Activated T-cell treated with anti-CD3 and anti-CD28 coated beads, Interleukin-2, amount 50 U/mL, for 24 hours (primary cell): ENCODE results near the gene RAG1.
A peak's percentile ranks its signal among the peaks of the same experiment; 100 is the strongest.

ENCODE experiments used
- DNase-seq: peaks from one replicate; pipeline ENCODE4 v3.0.0-alpha.2; 2020
- H3K27ac Mint-ChIP-seq: 2 replicates; pipeline ENCODE4 v1.8.0; 2020; ENCODE audit warnings: mild to moderate bottlenecking, mixed read lengths
- H3K27me3 Mint-ChIP-seq: 2 replicates; pipeline ENCODE4 v1.8.0; 2020; ENCODE audit warnings: mixed read lengths
- H3K36me3 Mint-ChIP-seq: 2 replicates; pipeline ENCODE4 v1.8.0; 2020; ENCODE audit warnings: low read depth, mixed read lengths
- H3K4me1 Mint-ChIP-seq: 2 replicates; pipeline ENCODE4 v1.8.0; 2020; ENCODE audit warnings: low read depth, mixed read lengths
- H3K4me3 Mint-ChIP-seq: 2 replicates; pipeline ENCODE4 v1.8.0; 2020; ENCODE audit warnings: mild to moderate bottlenecking, moderate library complexity, mixed read lengths
- H3K9me3 Mint-ChIP-seq: 2 replicates; pipeline ENCODE4 v1.8.0; 2020; ENCODE audit warnings: mixed read lengths

The RAG1 gene

GRCh38 chr11:36574486-36574885 lies 6.7 kb downstream of the RAG1 start:
- Mint-ChIP-seq H3K4me1 (no peaks in the 10 kb centered on the region), H3K36me3 (no peaks in the 10 kb centered on the region), H3K27ac (no peak overlapping the region), H3K27me3 (peaks cover 46% of the 10 kb centered on the region), H3K4me3 (no peak overlapping the region), H3K9me3 (no peaks in the 10 kb centered on the region)
- DNase-seq: no peak

- no peaks in the 10 kb centered on the region for H3K4me1 Mint-ChIP-seq
- H3K27me3 Mint-ChIP-seq: peaks cover 25% of the 10 kb centered on the region
- H3K36me3 Mint-ChIP-seq: no peaks in the 10 kb centered on the region
- H3K27ac Mint-ChIP-seq: no peak overlapping the region
- no peak for DNase-seq
- no peak overlapping the region for H3K4me3 Mint-ChIP-seq
- H3K9me3 Mint-ChIP-seq: peaks cover 8% of the 10 kb centered on the region
Measured at GRCh38 chr11:36577373-36577772, 9.6 kb downstream of the RAG1 start.

GRCh38 chr11:36577859-36578258 lies 10.1 kb downstream of the RAG1 start:
- Mint-ChIP-seq H3K27me3 (peaks cover 20% of the 10 kb centered on the region), H3K9me3 (peaks cover 9% of the 10 kb centered on the region), H3K4me1 (no peaks in the 10 kb centered on the region), H3K27ac (no peak overlapping the region), H3K4me3 (no peak overlapping the region), H3K36me3 (no peaks in the 10 kb centered on the region)
- no peak for DNase-seq

GRCh38 chr11:36578458-36578857 lies 10.7 kb downstream of the RAG1 start:
- no peak overlapping the region for H3K27ac Mint-ChIP-seq
- H3K4me1 Mint-ChIP-seq: no peaks in the 10 kb centered on the region
- H3K9me3 Mint-ChIP-seq: peaks cover 9% of the 10 kb centered on the region
- DNase-seq: no peak
- no peak overlapping the region for H3K4me3 Mint-ChIP-seq
- peaks cover 16% of the 10 kb centered on the region for H3K27me3 Mint-ChIP-seq
- no peaks in the 10 kb centered on the region for H3K36me3 Mint-ChIP-seq

- no peaks in the 10 kb centered on the region for H3K36me3 Mint-ChIP-seq
- no peaks in the 10 kb centered on the region for H3K27me3 Mint-ChIP-seq
- peaks cover 9% of the 10 kb centered on the region for H3K9me3 Mint-ChIP-seq
- H3K27ac Mint-ChIP-seq: no peak overlapping the region
- DNase-seq: no peak
- no peaks in the 10 kb centered on the region for H3K4me1 Mint-ChIP-seq
- H3K4me3 Mint-ChIP-seq: no peak overlapping the region
Measured at GRCh38 chr11:36581536-36581935, 13.7 kb downstream of the RAG1 start.

GRCh38 chr11:36583667-36584066 lies 15.9 kb downstream of the RAG1 start:
- H3K9me3 Mint-ChIP-seq: peaks cover 9% of the 10 kb centered on the region

GRCh38 chr11:36586543-36586942 lies 18.7 kb downstream of the RAG1 start:
- no peak for DNase-seq
- H3K9me3 Mint-ChIP-seq: peaks cover 9% of the 10 kb centered on the region
- H3K36me3 Mint-ChIP-seq: no peaks in the 10 kb centered on the region
- H3K27ac Mint-ChIP-seq: no peak overlapping the region
- H3K4me1 Mint-ChIP-seq: peaks cover 1% of the 10 kb centered on the region
- H3K27me3 Mint-ChIP-seq: peaks cover 19% of the 10 kb centered on the region
- no peak overlapping the region for H3K4me3 Mint-ChIP-seq

More at GRCh38 chr11:36583667-36584066, 15.9 kb downstream of the RAG1 start:
- Mint-ChIP-seq H3K4me3 (no peak overlapping the region), H3K4me1 (peaks cover 1% of the 10 kb centered on the region), H3K36me3 (no peaks in the 10 kb centered on the region), H3K27ac (no peak overlapping the region), H3K27me3 (peaks cover 3% of the 10 kb centered on the region)
- DNase-seq: no peak

GRCh38 chr11:36588099-36588498 lies 20.3 kb downstream of the RAG1 start:
- Mint-ChIP-seq H3K9me3 (no peaks in the 10 kb centered on the region), H3K4me1 (peaks cover 1% of the 10 kb centered on the region), H3K27ac (no peak overlapping the region), H3K27me3 (peaks cover 28% of the 10 kb centered on the region), H3K36me3 (no peaks in the 10 kb centered on the region), H3K4me3 (no peak overlapping the region)
- no peak for DNase-seq

GRCh38 chr11:36590513-36590912 lies 22.7 kb downstream of the RAG1 start:
- H3K27ac Mint-ChIP-seq: no peak overlapping the region
- no peaks in the 10 kb centered on the region for H3K9me3 Mint-ChIP-seq
- H3K4me3 Mint-ChIP-seq: no peak overlapping the region
- H3K27me3 Mint-ChIP-seq: peaks cover 50% of the 10 kb centered on the region
- no peak for DNase-seq
- H3K36me3 Mint-ChIP-seq: peaks cover 2% of the 10 kb centered on the region
- H3K4me1 Mint-ChIP-seq: peaks cover 8% of the 10 kb centered on the region

GRCh38 chr11:36591433-36591832 lies 23.6 kb downstream of the RAG1 start:
- Mint-ChIP-seq H3K9me3 (no peaks in the 10 kb centered on the region), H3K27me3 (peaks cover 59% of the 10 kb centered on the region), H3K27ac (no peak overlapping the region), H3K36me3 (peaks cover 2% of the 10 kb centered on the region), H3K4me1 (peaks cover 8% of the 10 kb centered on the region), H3K4me3 (no peak overlapping the region)
- no peak for DNase-seq

GRCh38 chr11:36594316-36594989 lies 26.6 kb downstream of the RAG1 start, which contains the start of gene IFTAP:
Gene IFTAP, plus strand, starts transcription at chr11:36594502. Its CDS starts 15,602 bp downstream, at chr11:36610104.
- Mint-ChIP-seq H3K36me3 (peaks cover 2% of the 10 kb centered on the region), H3K9me3 (no peaks in the 10 kb centered on the region), H3K27ac (peak within 1 kb of the TSS; percentile 63), H3K4me3 (peak within 1 kb of the TSS; percentile 82), H3K4me1 (peaks cover 11% of the 10 kb centered on the region), H3K27me3 (peaks cover 60% of the 10 kb centered on the region)
- peak; percentile 63 for DNase-seq

GRCh38 chr11:36596880-36597279 lies 29.1 kb downstream of the RAG1 start:
- Mint-ChIP-seq H3K27me3 (peaks cover 57% of the 10 kb centered on the region), H3K4me1 (peaks cover 11% of the 10 kb centered on the region), H3K27ac (no peak overlapping the region), H3K9me3 (no peaks in the 10 kb centered on the region), H3K36me3 (peaks cover 2% of the 10 kb centered on the region), H3K4me3 (no peak overlapping the region)
- DNase-seq: no peak

- DNase-seq: no peak
- no peak within 1 kb of the TSS for H3K4me3 Mint-ChIP-seq
- H3K27ac Mint-ChIP-seq: no peak within 1 kb of the TSS
- peaks cover 2% of the 10 kb centered on the region for H3K36me3 Mint-ChIP-seq
- no peaks in the 10 kb centered on the region for H3K9me3 Mint-ChIP-seq
- peaks cover 50% of the 10 kb centered on the region for H3K27me3 Mint-ChIP-seq
- peaks cover 11% of the 10 kb centered on the region for H3K4me1 Mint-ChIP-seq
Measured at GRCh38 chr11:36598051-36598450, 30.2 kb downstream of the RAG1 start, which contains the start of gene RAG2. Gene RAG2, minus strand, starts transcription at chr11:36598236. Its CDS starts 4,068 bp downstream, at chr11:36594168.

GRCh38 chr11:36600180-36600579 lies 32.4 kb downstream of the RAG1 start:
- Mint-ChIP-seq H3K4me3 (no peak overlapping the region), H3K36me3 (no peaks in the 10 kb centered on the region), H3K9me3 (no peaks in the 10 kb centered on the region), H3K27ac (no peak overlapping the region), H3K27me3 (peaks cover 29% of the 10 kb centered on the region), H3K4me1 (peaks cover 4% of the 10 kb centered on the region)
- no peak for DNase-seq

- Mint-ChIP-seq H3K9me3 (no peaks in the 10 kb centered on the region), H3K4me3 (no peak overlapping the region), H3K36me3 (no peaks in the 10 kb centered on the region), H3K27me3 (peaks cover 21% of the 10 kb centered on the region), H3K27ac (no peak overlapping the region), H3K4me1 (peaks cover 4% of the 10 kb centered on the region)
- no peak for DNase-seq
Measured at GRCh38 chr11:36601155-36601554, 33.3 kb downstream of the RAG1 start.
